Body of pancreas (tissue), 4 donors: ENCODE measurements around the gene STK25. TPM values are rescaled to one million over a fixed set of nuclear protein-coding genes. Genes with fewer than 3 reads are reported as not detected.

Source experiments
- ATAC-seq: fragments of 150-250 bp; one replicate; pipeline ENCODE4 v1.9.1; 2016
- DNase-seq, 4 donors: peaks; one replicate each; pipeline ENCODE4 v3.0.0-alpha.2; 2019
- H3K27ac ChIP-seq, 4 donors: fragments of 200-600 bp; sonication (generic); 1 replicate in 3 of 4; 2 replicates in 1 of 4; pipeline versions ENCODE4 v1.5.1 to v1.6.1; 2016 to 2019; ENCODE audit warnings: mild to moderate bottlenecking in 1 of 4, mixed read lengths in 1 of 4, moderate library complexity in 1 of 4
- H3K27me3 ChIP-seq, 2 donors: fragments of 200-600 bp; sonication (generic); one replicate each; pipeline ENCODE4 v1.6.0; 2016; ENCODE audit warnings: mild to moderate bottlenecking in 1 of 2
- H3K36me3 ChIP-seq, 2 donors: fragments of 200-600 bp; sonication (generic); replicated peaks in 1 of 2; 2 replicates each; pipeline ENCODE4 v1.5.1; 2016; ENCODE audit warnings: low read depth in 2 of 2; ENCODE audit not compliant: insufficient read depth in 1 of 2
- H3K4me1 ChIP-seq: fragments of 200-600 bp; sonication (generic); one replicate; pipeline ENCODE4 v1.6.0; 2016
- H3K4me3 ChIP-seq, 2 donors: fragments of 200-600 bp; sonication (generic); 1 replicate in 1 of 2; 2 replicates in 1 of 2; pipeline ENCODE4 v1.5.1; 2016 to 2019
- H3K9me3 ChIP-seq, 3 donors: fragments of 200-600 bp; sonication (generic); 1 replicate in 2 of 3; 2 replicates in 1 of 3; pipeline ENCODE4 v1.5.1; 2016
- POLR2A ChIP-seq, 3 donors: fragments of 450-650 bp; IDR thresholded peaks; one replicate each; pipeline ENCODE4 v1.6.1; 2016; ENCODE audit warnings: antibody characterized with exemption in 3 of 3, mild to moderate bottlenecking in 2 of 3
- WGBS, 2 donors: methylation state at CpG; one replicate each; pipeline ENCODE4 v1.1.5; 2017; 5-methylcytosine and 5-hydroxymethylcytosine counted together
- intact Hi-C: fragments of 100-400 bp; cut with DNase I; formaldehyde crosslinking; loops from one replicate; pipeline ENCODE4 v1.15.1; 2023
- total RNA-seq, 2 donors: library from RNA; depleted of rRNA; stranded (reverse); fragments of >200 nt; gene quantifications; one replicate each; pipeline ENCODE4 v1.1.0, GENCODE V29; 2016
- TF ChIP-seq, protein P1 (sequence below), 7 experiments: fragments of 450-650 bp in 4 of 7; fragments of 200-600 bp in 3 of 7; sonication (generic) in 3 of 7; IDR thresholded peaks; one replicate each; pipeline ENCODE4 v1.5.1; 2016 to 2019; ENCODE audit warnings: antibody characterized with exemption in 7 of 7

The STK25 gene
- total RNA-seq, 2 donors from 2014 or later: 129 to 144 TPM

DNA sequence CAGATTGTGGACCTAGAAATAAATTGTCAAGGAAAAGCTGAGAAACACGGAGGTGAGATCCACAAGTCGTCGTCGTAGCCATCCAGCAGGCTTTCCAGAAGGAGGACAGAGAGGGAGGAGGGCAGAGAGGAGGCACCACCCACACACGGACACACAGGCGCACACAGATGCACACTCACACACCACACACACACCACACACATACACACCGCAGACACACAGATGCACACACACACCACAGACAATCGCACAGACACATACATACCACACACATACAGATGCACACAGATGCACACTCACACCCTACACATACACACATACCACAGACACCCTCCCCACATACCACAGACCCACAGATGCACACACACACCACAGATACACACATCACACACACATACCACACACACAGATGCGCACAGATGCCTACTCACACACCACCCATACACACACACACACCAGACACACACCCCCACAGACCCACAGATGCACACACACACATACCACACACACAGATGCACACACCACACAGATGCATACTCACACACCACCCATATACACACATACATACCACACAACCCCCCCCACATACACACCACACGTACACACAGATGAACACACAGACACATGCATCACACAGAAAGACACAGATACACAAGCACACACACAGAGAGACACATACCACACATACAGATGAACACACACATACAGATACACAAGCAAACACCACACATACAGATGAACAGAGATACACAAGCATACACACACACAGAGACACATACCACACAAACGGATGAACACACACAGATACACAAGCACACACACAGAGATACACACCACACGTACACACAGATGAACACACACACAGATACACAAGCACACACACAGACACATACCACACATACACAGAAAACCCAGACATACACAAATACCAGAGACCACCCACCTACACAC lies 37.4 kb upstream of the STK25 start:
- H3K4me3 ChIP-seq: no peak overlapping the region
- H3K27ac ChIP-seq: no peak overlapping the region
- ATAC-seq: no peak
- DNase-seq: no peak
- intact Hi-C loops: no loop called here
- H3K9me3 ChIP-seq: no peaks in the 10 kb centered on the region
- peaks cover 12% of the 10 kb centered on the region for H3K4me1 ChIP-seq
- 69 to 72% methylated on average over 12 of the region's 12 CpGs for WGBS, 2 donors
- H3K27me3 ChIP-seq: no peaks in the 10 kb centered on the region
- TF ChIP-seq, protein P1, sequence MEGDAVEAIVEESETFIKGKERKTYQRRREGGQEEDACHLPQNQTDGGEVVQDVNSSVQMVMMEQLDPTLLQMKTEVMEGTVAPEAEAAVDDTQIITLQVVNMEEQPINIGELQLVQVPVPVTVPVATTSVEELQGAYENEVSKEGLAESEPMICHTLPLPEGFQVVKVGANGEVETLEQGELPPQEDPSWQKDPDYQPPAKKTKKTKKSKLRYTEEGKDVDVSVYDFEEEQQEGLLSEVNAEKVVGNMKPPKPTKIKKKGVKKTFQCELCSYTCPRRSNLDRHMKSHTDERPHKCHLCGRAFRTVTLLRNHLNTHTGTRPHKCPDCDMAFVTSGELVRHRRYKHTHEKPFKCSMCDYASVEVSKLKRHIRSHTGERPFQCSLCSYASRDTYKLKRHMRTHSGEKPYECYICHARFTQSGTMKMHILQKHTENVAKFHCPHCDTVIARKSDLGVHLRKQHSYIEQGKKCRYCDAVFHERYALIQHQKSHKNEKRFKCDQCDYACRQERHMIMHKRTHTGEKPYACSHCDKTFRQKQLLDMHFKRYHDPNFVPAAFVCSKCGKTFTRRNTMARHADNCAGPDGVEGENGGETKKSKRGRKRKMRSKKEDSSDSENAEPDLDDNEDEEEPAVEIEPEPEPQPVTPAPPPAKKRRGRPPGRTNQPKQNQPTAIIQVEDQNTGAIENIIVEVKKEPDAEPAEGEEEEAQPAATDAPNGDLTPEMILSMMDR (IDR thresholded peaks at IDR 0.05): no peak
- TF ChIP-seq POLR2A (IDR thresholded peaks at IDR 0.05): no peak
- H3K36me3 ChIP-seq: no peaks in the 10 kb centered on the region

DNA sequence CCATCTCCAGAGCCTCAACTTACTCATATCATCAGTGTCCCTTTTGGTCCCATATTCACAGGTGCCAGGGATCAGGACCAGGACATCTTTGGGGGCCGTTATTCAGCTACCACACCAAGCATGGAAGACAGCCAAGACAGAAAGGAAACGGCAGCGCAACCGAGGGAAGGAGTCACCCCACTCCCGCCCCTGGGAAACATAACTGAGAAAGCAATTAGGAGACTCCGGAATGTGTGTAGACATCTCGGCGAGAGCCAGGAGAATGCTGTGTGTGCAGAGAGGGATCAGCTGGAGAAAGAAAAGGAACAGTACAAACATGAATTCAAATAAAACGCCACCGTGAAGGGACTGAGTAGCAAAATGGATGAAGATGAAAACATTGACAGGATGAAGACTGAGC lies 36.7 kb upstream of the STK25 start:
- WGBS, 2 donors: 52 to 60% methylated on average over 10 of the region's 10 CpGs
- no peak overlapping the region for H3K27ac ChIP-seq

DNA sequence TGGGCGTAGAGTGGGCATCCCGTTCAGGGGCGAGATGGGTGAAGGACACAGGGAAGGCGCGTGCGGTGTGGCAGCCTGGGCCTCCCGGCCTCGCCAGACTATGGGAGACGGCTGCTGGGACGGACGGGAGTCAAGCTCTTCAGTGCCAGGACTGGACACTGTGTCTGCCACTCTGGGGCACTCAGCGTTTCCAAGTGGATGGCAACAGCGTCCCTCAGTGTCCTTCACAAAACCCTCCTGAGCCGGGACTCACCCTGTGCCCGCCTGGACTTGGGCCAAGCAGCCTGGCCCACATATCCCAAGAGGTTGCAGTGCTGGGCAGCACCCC lies 33.9 kb upstream of the STK25 start:
- DNase-seq: peak in 2 of 4 donors; percentile 9 to 39
- intact Hi-C loops: no loop called here
- no peak for ATAC-seq
- Histone ChIP-seq H3K4me1 (peaks cover 17% of the 10 kb centered on the region), H3K27ac (no peak overlapping the region), H3K4me3 (no peak overlapping the region), H3K9me3 (no peaks in the 10 kb centered on the region), H3K36me3 (no peaks in the 10 kb centered on the region), H3K27me3 (no peaks in the 10 kb centered on the region)
- WGBS, 2 donors: 63 to 65% methylated on average over 12 to 15 of the region's 15 CpGs
- TF ChIP-seq, protein P1 (IDR thresholded peaks at IDR 0.05): no peak
- no peak for TF ChIP-seq POLR2A (IDR thresholded peaks at IDR 0.05)

More for the DNA sequence above, 36.7 kb upstream of the STK25 start:
- ATAC-seq (no peak), DNase-seq (no peak)
- Histone ChIP-seq H3K9me3 (no peaks in the 10 kb centered on the region), H3K4me1 (peaks cover 17% of the 10 kb centered on the region), H3K27me3 (no peaks in the 10 kb centered on the region), H3K4me3 (no peak overlapping the region), H3K36me3 (no peaks in the 10 kb centered on the region)
- TF ChIP-seq, protein P1 (IDR thresholded peaks at IDR 0.05): no peak
- no peak for TF ChIP-seq POLR2A (IDR thresholded peaks at IDR 0.05)
- intact Hi-C loops: no loop called here

DNA sequence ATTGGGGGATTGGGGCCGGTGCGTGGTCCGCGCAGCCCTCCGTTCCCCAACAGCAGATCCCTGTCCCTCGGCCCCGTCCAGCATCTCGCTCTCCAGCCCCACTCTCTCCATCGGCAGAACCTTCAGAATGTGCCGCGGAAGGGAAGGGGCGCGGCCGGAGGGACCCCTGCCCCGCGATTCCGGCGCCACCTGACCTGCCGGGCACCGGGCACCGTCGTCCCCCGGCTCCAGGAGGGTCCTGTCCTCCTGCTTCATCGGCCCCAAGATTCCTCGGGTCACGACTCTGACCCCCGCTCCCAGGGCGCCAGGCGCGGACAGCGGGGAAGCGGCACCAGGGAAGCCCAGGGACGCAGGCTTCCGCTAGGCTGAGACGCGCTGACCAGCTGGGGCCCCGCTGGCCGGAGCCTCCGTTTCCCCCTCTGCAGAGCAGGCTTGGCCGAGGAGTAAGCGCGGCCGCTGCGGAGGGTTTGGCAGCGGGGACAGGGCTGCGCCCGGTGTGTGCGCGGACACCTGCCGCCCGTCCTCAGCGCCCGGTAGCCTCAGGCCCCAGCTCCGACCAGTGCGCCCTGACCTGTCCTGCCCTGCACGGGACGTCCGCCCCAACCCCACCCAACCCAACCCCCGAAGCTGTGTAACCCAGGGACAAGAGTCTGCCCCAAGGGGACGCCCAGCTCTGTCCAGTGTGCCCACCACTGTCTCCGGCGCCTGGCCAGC lies 33.3 kb upstream of the STK25 start:
- no peak for DNase-seq
- H3K4me3 ChIP-seq: no peak overlapping the region
- peaks cover 17% of the 10 kb centered on the region for H3K4me1 ChIP-seq
- H3K9me3 ChIP-seq: no peaks in the 10 kb centered on the region
- no peak for ATAC-seq
- intact Hi-C loops: no loop called here
- H3K36me3 ChIP-seq: no peaks in the 10 kb centered on the region
- no peak overlapping the region for H3K27ac ChIP-seq
- no peaks in the 10 kb centered on the region for H3K27me3 ChIP-seq
- 18 to 33% methylated on average over 12 to 62 of the region's 62 CpGs for WGBS, 2 donors
- no peak for TF ChIP-seq POLR2A (IDR thresholded peaks at IDR 0.05)
- TF ChIP-seq, protein P1 (IDR thresholded peaks at IDR 0.05): no peak
